RPMI7951 (cell line): ENCODE results near the gene DHCR24. TPM values are rescaled to one million over a fixed set of nuclear protein-coding genes. Genes with fewer than 3 reads are reported as not detected.

Experiments used
- DNase-seq: peaks from one replicate; pipeline ENCODE4 v3.0.0-alpha.2; 2012; ENCODE audit warnings: low read depth
- total RNA-seq: library from RNA; depleted of rRNA; stranded (reverse); fragments of >200 nt; shearing (Covaris generic); gene quantifications from 2 replicates; pipeline ENCODE4 v1.2.3, GENCODE V29; 2014; rRNA removed

The DHCR24 gene
- total RNA-seq, 1 experiment from 2014 or later = 67.8 TPM

DNA sequence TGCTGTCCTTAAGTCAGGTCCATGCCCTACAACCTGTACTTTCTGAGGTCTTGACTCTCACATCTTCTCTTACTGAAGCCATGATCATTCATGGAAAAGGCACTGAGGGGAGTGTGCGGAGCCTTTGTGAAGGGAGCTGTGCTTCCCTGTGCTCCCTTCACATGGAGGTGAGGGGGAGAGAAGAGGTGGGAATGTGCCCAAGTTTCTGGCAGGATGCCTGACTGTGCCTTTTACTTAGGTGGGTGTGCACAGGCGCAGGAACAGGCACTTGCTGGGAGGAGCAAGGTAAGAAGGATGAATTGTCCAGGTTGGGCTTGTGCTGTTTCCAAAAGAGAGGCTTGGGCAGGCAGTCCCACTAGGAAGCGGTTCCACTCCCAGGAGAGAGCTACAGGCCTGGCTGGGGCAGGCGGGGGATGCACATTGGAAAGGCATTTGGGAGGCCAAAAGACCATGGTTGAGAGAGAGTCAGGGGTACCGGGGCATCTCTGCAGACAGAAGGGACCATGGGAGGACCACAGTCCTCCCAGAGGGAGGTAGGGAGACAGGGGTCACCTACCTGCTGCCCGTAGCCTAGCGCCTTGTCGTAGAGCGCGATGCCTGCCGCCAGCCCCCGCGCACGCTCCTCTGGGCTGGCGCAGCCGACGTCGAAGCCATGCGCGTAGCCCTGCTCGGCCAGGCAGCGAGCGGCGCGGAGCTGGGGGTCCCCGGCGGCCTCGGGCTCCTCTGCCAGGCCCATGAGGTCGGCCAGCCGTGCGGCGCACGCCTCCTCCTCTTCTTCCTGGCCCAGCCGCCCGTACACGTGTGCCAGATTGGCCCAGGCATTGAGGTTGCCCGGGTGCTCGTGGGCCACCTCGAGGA is 86.7 kb downstream of the DHCR24 start:
- DNase-seq = no peak

Other genes starting within 250 kb of the DHCR24 start
- not detected in 2 replicates for gene MROH7, start 245.4 kb downstream of the DHCR24 start, total RNA-seq
- 24.0 and 32.0 TPM in 2 replicates for gene TTC4, start 171.3 kb downstream of the DHCR24 start, total RNA-seq
- 6.3 and 6.4 TPM in 2 replicates for gene PARS2, start 122.7 kb downstream of the DHCR24 start, total RNA-seq
- gene TTC22, start 85.9 kb downstream of the DHCR24 start, total RNA-seq = not detected in 2 replicates
- gene TMEM61, start 93.4 kb upstream of the DHCR24 start, total RNA-seq = not detected in 2 replicates
- not detected in 2 replicates for gene BSND, start 111.7 kb upstream of the DHCR24 start, total RNA-seq
- gene PCSK9, start 152.4 kb upstream of the DHCR24 start, total RNA-seq = under 0.01 TPM in 1 of 2 replicates, not detected in the other